MM.1S (cell line): ENCODE results near the gene SCGB3A1.

ENCODE experiments used
- CTCF ChIP-seq: fragments of 300-600 bp; sonication (generic); IDR thresholded peaks from 2 replicates; pipeline ENCODE4 v1.5.1; 2016; ENCODE audit warnings: antibody characterized with exemption, low read length, mixed read lengths
- EZH2 ChIP-seq: fragments of 300-600 bp; sonication (generic); optimal IDR thresholded peaks from 2 replicates; pipeline ENCODE3; 2017; ENCODE audit warnings: low read depth, mild to moderate bottlenecking, antibody characterized with exemption, low read length, mixed read lengths
- EZH2phosphoT487 ChIP-seq: fragments of 300-600 bp; sonication (generic); IDR thresholded peaks from 2 replicates; pipeline ENCODE4 v1.6.1; 2018; ENCODE audit warnings: antibody characterized with exemption, low read length

- TF ChIP-seq CTCF (no peak), EZH2 (no peak), EZH2phosphoT487 (no peak)
Observed at GRCh38 chr5:180558232-180558631, 33.1 kb downstream of the SCGB3A1 start.
